ENCODE results near the gene SPRYD7.
"Not testable (repeated sequence)": the region's sequence is repeated elsewhere in the genome, so short reads cannot be mapped to it uniquely, and the experiment has no call there.

Gene SPRYD7

DNA sequence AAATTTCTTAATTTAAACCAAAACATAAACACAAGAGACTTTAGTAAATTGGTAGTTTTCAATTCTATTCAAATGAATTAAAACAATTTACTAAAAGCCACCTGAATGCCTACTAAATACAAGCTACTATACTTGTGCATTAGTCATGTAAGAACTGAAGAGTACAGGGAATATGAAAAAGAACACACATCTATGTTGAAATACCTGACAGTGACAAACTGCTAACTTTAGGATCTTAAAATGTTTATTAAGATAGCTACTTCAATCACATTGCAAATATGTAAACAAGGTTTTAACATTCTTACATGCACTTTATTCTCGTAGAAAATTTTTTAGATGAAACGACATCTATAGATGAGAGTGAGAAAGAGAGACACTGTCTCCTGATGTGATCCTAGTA, 4.1 kb downstream of the SPRYD7 start:
- DNase-seq, result no peak

DNA sequence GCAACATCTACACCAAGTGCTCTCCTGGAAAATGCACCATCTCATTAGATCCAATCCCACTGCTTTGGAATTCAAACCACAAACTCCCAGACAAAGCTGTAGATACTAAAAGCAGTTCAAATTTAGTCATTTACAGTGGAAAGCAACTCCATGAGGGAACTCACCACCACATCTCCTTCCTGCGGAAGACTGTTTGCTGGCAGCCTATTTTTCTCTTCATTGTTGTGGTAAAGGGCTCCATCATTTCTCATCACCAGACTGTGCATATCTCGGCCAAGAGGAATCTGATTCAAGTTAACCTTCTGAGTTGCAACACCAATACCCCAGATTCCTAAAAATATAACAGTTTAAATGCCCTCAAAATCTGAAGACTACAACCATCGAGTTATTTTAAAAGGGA, 8.4 kb downstream of the SPRYD7 start:
- no peak for DNase-seq

DNA sequence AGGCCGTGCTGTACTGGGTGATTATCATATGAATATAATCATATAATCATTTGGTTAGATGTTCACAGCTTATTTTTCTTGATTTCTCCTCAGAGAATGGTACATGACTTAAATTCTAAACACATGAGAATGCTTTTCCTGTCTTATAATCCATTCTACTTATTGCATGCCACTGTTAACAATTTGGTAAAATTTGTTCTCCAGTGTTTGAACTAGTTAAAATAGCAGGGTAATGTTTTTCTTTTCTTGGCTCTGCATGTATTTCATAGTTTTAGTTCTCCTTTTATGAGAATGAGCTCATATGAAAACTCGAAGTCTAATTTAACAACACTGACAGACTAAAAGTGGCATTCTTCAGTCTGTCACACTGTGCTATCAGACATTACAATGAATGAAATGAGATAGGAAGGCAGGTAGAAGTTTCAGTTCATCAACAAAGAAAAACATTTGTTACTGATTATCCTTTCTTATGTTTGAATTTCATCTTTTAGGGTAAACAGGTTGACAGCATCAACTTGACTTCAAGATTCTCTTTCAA, 10.2 kb downstream of the SPRYD7 start:
- no peak for DNase-seq

DNA sequence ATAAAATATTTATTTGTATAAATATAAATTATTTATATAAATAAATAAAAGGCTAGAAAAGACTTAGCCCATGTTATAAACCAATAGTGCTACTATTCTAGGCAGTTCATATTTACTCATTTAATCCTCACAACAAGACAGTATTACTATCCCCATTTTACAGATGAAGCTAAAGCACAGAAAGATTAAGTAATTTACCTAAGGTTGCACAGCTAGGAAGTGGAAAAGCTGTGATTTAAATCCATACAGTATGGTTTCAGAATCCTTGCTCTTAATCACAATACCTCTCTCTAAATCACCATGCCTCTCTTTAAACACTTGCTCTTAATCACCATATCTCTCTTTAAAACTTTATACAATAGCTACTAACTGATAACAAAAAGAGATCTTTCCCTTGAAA, 13.8 kb downstream of the SPRYD7 start:
- DNase-seq, result no peak

DNA sequence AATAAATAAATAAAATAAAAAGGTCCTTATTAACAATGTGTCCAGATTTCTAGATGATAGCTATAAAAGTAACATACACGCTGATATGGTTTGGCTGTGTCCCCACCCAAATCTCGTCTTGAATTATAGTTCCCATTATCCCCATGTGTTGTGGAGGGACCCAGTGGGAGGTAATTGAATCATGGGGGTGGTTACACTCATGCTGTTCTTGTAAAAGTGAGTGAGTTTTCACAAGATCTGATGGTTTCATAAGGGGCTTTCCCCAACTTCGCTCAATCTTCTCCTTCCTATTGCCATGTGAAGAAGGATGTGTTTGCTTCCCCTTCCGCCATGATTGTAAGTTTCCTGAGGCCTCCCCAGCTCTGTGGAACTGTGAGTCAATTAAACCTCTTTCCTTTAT, 15.2 kb downstream of the SPRYD7 start:
- not testable (repeated sequence) for DNase-seq

DNA sequence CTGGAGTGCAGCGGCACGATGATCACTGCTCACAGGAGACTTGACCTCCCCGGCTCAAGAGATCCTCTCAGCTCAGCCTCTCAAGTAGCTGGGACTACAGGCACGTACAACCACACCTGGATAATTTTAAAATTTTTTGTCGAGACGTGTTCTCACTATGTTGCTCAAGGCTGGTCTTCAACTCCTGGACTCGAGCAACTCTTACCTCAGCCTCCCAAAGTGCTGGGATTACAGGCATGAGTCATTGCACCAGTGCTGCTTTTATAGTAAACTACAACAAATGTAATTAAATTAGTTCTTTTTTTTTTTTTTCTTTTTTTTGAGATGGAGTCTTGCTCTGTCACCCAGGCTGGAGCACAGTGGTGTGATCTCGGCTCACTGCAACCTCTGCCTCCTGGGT, 18.0 kb downstream of the SPRYD7 start:
- DNase-seq, result not testable (repeated sequence)

DNA sequence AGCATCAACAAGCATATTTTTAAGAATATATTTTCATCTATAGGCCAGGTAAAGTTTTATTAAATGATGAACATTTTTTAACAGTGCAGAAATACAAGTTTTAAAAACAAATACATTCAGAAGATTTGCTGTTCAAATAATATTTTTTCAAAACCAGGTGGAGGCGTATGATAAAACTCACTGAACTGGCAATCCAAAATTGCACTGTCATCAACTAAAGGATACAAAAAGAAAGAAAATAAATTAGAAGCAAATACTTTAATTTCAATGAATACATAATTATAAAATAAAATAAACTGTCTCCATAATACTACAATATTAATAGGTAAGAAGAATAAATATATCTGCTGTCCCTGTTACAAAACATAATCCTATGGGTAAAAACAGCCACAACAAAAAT, 21.2 kb downstream of the SPRYD7 start:
- DNase-seq, result no peak

DNA sequence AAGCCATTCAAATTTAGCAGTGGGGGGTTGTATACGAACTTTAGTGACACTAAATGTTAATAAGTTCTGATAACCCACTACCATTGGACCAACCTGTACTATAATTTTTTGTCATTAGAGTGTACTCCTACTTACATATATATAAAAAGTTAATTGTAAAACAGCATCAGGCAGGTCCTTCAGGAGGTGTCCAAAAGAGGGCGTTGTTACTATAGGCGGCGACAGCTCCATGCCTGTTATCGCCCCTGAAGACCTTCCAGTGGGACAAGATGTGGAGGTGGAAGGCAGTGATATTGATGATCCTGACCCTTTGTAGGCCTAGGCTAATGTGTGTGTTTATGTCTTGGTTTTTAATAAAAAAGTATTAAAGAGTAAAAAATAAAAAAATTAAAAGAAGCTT, 27.5 kb downstream of the SPRYD7 start:
- no peak for DNase-seq

DNA sequence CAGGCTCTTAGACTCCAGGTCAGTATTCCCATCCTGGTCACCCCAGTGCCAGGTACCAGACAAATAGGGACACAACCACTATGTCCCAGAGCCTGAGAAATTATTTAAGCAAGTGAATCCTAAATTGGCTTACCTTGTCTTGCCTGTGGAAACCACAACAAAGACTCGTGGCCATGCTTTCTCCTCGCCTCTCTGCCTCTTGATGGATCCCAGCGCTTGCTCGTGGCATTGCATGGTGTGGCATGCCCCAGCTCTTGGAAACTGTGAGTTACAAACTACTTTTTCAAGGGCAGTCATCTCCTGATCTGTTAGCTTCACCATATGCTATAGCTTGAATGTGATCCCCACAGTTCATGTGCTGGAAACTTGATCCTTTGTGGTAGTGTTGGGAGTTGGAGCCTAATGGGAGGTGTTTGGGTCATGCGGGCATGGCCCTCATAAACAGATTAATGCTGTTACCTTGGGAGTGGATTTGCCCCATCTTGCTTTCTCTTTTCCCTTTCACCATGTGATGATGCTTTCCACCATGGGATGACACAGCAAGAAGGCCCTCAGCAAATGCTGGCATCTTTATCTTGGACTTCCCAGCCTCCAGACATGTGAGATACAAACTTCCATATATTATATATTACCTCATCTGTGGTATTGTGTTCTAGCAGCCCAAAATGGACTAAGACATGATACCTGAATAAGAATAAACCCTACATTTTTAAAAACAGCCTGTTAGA, 31.2 kb downstream of the SPRYD7 start:
- no peak for DNase-seq

DNA sequence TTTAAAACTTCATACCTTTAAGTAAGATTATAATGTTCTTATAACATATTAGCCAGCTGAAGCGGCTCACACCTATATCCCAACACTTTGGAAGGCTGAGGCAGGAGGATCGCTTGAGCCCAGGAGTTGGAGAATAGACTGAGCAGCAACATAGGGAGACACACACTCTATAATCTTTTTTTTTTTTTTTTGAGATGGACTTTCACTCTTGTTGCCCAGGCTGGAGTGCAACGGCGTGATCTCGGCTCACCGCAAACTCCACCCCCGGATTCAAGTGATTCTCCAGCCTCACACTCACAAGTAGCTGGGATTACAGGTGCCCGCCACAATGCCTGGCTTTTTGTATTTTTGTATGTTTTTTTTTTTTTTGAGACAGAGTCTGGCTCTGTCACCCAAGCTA, 37.3 kb downstream of the SPRYD7 start:
- DNase-seq, result no peak

DNA sequence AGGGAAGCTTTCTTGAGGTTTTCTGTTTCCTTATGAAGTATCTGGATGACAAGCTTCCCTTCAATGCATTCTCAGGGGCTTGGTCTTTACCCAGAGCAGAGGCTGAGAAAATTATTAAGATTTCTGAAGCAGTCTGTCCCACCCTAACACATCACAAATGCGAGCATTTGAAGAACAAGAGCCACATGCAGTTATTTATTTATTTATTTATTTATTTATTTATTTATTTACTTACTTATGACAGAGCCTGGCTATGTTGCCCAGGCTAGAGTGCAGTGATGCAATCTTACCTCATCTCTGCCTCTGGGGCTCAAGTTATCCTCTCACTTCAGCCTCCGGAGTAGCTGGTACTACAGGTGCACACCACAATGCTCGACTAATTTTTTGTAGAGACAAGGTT, 38.4 kb downstream of the SPRYD7 start:
- DNase-seq, result no peak

DNA sequence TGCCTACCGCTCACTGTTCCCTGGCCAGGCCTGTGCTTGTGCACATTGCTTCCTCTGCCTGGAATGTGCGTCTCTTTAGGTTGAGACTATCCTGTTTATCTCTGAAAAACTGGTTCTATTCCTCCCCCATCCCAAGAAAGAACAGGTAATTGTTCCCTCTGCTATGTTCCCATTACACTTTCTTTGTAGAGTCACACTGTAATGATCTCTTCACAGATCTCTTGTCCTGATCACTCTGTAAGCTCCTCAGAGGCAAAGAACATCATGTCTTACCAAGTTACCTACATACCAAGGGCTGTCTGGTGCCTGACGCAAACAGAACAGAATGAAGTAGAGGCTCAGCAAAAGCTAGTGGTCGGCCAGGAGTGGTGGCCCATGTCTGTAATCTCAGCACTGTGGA, 40.3 kb downstream of the SPRYD7 start:
- no peak for DNase-seq

DNA sequence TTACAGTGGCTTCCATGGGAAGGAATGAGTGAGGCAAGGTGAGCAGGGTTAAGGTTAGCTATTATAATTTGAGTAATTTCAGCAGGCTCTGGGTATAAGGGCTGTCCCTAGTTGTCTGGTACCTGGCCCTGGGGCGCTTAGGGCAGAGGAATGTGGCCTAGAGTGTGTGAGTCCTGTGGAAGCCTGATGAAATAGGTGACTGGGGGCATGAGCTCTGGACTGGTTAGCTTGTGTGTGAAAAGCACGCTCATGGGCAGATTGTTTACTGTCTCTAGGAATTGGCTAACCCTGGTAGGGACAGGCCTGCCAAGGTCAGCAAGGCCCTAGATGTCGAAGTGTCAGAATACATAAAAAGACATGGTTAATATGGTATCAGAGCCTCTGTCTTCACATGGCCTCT, 42.5 kb downstream of the SPRYD7 start:
- no peak for DNase-seq

DNA sequence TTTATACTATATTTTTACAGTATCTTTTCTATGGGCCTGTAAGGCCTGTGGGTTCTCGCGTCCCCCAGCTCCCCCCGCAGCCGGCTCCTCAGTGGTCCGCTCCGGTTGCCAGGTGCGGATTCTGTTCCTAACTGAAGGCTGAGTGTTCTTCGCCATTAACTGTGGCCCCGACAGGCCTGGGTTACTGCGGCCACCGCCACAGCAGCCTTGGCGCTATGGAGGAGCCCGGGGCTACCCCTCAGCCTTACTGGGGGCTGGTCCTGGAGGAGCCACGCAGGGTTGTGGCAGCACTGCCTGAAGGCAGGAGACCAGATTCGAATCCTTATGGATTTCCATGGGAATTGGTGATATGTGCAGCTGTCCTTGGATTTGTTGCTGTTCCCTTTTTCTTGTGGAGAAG, 45.8 kb downstream of the SPRYD7 start:
- DNase-seq, result no peak

DNA sequence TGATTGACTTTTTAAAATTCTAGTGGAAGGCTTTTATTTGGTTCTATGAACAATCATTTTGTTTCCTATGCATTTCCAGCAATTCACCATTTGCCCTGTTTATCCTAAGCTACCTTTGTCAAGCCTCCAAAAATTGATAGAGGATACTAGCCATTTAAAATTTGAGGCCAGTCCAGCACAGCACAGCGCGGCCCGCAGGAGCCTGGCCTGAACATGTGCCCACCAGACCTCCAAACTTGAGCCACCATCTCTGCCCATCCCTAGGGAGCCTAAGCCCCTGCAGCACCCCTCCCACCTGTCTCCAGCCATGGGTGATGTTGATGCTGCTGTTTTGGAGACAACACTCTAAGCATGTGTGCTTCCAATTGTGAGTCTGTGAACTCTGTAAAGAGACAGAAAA, 57.5 kb downstream of the SPRYD7 start:
- DNase-seq, result no peak

DNA sequence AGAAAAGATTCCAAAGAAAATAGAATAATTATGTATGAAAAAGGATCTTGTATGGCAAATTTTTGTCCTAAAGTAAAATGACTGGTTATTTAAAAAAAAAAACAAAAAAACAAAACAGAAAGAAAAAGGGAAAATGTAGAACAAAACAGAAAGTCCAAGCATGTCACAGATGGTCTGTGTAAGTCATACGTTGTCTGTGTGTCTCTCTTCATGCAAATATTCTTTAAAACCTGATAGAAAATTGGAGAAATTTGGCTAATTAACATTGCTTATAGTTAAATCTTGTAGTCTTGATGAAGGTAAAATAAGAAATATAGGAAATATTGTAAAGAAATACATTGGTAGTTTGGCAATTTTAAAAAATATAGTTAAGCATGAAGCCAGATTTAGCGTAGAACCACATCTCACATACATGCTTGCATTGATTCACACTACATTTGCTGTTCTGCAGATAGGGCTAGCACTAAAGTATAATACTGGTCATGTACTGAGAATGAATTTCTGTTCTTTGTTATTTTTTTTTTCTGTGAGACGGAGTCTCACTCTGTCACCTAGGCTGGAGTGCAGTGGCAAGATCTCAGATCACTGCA, 58.4 kb downstream of the SPRYD7 start:
- DNase-seq, result no peak

DNA sequence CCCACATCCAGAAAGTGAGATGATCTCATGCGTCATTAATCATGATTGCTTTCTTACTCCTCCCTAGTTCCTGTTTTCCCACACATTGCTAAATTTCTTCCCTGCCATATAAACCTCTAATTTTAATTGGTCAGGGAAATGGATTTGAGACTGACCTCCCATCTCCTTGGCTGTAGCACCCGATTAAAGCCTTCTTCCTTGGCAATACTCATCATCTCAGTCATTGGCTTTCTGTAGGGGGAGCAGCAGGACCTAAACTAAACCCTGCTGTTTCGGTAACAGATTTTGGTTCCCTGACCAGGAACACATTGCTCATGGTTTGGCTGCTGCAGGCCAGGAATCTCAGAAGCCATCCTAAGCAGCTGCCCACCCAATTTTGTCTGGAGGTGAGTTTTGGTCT, 61.7 kb downstream of the SPRYD7 start:
- no peak for DNase-seq

DNA sequence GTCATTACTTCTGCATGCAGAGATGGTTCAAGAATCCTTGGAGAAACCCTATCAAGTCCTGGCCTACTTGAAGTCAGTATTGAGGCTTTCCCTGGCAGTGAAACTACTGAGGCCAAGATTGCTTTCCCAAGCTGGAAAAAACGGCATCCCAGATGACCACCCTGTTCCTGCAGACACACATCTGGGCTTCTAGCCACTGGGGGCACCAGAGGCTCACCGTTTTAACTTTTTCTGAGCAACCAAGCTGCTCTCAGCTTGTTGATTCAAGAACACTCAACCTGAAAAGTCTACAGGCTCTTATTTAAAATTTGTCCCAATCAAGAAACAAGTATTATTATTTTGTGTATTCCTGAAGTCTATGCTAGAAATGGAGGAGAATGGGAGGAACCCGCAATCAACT, 66.6 kb downstream of the SPRYD7 start:
- no peak for DNase-seq

DNA sequence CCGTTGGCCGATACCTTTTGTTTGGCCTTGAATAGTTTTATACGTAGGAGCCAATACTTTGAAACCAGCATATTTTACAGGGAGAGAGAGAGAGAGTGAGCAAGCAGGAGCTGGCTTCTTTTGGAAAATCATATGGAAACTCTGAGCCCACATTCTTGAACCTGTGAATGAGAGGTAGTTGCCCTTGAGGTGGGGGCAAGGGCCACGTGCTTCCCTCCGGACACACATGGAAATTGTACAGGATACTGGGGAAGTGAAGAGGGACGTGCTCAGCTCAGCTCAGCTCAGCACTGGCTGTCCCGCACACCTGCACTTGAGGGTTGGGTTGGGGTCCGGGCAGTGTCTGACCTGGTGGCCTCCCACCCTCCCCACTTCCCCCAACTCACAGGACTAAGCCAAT, 68.3 kb downstream of the SPRYD7 start:
- no peak for DNase-seq

DNA sequence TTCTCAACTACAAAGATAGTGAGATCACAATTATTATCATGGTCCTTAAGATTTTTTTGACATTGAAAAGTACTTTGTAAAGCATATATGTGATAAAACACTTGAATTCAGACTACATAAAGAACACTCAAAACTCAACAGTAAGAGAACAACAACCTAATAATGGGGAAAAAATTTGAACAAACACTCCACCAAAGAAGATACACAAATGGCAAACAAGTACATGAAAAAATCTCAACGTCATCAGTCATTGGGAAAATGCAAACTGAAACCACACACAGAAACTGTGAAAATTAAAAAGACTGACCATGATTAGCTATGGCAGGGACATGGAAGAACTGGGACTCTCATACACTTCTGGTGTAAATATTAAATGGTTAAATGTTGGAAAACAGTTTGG, 70.9 kb downstream of the SPRYD7 start:
- no peak for DNase-seq

DNA sequence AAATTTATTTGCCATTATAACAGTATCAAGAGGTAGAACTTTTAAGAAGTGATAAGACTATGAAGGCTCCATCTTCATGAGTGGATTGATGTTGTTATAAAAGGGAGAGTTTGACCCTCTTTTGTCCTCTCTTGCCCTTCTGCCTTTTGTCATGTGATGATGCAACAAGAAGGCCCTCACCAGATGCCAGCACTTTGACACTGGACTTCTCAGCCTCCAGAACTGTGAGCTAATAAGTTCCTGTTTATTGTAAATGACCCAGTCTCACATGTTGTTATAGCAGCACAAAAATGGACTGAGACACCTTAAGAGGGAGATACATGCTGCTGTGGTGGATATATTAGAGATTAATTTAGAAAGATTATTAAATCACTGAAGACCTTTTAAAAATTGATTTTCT, 71.6 kb downstream of the SPRYD7 start:
- no peak for DNase-seq

Data from NCI-H2107 (cell line).